PC-3 (cell line): ENCODE data around the gene PARD6A.

Experiments
- EZH2 ChIP-seq: fragments of 300-600 bp; sonication (generic); IDR thresholded peaks from one replicate; pipeline ENCODE4 v1.6.1; 2017; ENCODE audit warnings: antibody characterized with exemption, mild to moderate bottlenecking, low read length; ENCODE audit not compliant: unreplicated experiment
- EZH2phosphoT487 ChIP-seq: fragments of 300-600 bp; sonication (generic); IDR thresholded peaks from 2 replicates; pipeline ENCODE4 v1.6.1; 2018; ENCODE audit warnings: mild to moderate bottlenecking, antibody characterized with exemption, low read length, borderline replicate concordance
- TF ChIP-seq, protein P1 (sequence below): fragments of 300-600 bp; sonication (generic); conservative IDR thresholded peaks from 2 replicates; pipeline ENCODE4 v1.5.1; 2017; ENCODE audit warnings: antibody characterized with exemption, low read depth, mild to moderate bottlenecking, low read length

GRCh38 chr16:67653128-67653788 lies 7.5 kb upstream of the PARD6A start:
- no peak for TF ChIP-seq EZH2
- TF ChIP-seq, protein P1, sequence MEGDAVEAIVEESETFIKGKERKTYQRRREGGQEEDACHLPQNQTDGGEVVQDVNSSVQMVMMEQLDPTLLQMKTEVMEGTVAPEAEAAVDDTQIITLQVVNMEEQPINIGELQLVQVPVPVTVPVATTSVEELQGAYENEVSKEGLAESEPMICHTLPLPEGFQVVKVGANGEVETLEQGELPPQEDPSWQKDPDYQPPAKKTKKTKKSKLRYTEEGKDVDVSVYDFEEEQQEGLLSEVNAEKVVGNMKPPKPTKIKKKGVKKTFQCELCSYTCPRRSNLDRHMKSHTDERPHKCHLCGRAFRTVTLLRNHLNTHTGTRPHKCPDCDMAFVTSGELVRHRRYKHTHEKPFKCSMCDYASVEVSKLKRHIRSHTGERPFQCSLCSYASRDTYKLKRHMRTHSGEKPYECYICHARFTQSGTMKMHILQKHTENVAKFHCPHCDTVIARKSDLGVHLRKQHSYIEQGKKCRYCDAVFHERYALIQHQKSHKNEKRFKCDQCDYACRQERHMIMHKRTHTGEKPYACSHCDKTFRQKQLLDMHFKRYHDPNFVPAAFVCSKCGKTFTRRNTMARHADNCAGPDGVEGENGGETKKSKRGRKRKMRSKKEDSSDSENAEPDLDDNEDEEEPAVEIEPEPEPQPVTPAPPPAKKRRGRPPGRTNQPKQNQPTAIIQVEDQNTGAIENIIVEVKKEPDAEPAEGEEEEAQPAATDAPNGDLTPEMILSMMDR = peak; percentile 28; the same call in 1 of the 2 replicates
- TF ChIP-seq EZH2phosphoT487 = no peak
